Measurements from ENCODE around the gene ZNF175. TPM values are rescaled to one million over a fixed set of nuclear protein-coding genes. Genes with fewer than 3 reads are reported as not detected.
A peak's percentile ranks its signal among the peaks of the same experiment; 100 is the strongest.

The ZNF175 gene
- total and polyA plus RNA-seq, 11 donors: 2.5 to 13.7 (median 6.4) TPM

DNA sequence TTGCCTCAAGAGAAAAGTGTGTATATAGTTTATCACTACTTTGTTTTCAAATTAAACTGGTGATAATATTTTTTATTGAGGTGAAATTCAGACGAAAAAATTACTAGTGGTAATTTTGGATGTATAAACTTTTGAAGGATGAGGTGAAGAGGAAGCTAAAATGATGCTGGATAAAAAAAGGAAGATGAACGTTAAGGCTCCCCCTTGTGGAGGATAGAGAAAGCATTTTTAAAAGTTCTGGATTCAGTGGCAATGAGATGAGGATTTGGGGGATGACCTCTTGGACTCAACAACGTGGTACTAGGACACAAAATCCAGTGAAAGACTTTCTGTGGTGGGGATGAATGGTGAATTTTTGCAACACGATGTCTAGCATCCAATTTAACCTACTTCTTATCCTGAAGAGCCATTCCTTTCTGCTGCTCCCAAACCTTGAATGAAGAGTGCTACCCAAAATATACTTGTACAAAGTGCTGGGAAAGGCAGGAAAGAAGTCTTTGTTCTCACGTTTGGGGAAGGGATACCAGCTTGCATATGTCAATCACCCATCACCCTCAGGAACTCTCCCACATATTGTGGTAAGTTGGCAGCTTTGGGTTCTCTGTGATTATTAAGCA lies 66.4 kb downstream of the ZNF175 start:
- Histone ChIP-seq H3K4me3 (no peak overlapping the region), H3K36me3 (no peaks in the 10 kb centered on the region), H3K27ac (no peak overlapping the region), H3K27me3 (peaks cover 0 to 7% (median 0%) of the 10 kb centered on the region in 9 donors), H3K9me3 (peaks cover 0 to 8% (median 0%) of the 10 kb centered on the region in 12 donors), H3K4me1 (peaks cover 0 to 10% (median 0%) of the 10 kb centered on the region in 12 donors)
- 14 to 17% (median 15%) methylated on average over 5 of the region's 5 CpGs; no CpG with 5 or more reads in 1 of the 4 donors for WGBS, 4 donors
- no peak for ATAC-seq
- DNase-seq: no peak
- intact Hi-C loops (cut with DNase I): loop anchor here in 1 of 10 donors (10.0 kb wide), 1 partner anchor 103 kb away; the partner anchor contains the start of gene SIGLEC6
- no peak for TF ChIP-seq POLR2A (IDR thresholded peaks at IDR 0.05)
- TF ChIP-seq, protein P1, sequence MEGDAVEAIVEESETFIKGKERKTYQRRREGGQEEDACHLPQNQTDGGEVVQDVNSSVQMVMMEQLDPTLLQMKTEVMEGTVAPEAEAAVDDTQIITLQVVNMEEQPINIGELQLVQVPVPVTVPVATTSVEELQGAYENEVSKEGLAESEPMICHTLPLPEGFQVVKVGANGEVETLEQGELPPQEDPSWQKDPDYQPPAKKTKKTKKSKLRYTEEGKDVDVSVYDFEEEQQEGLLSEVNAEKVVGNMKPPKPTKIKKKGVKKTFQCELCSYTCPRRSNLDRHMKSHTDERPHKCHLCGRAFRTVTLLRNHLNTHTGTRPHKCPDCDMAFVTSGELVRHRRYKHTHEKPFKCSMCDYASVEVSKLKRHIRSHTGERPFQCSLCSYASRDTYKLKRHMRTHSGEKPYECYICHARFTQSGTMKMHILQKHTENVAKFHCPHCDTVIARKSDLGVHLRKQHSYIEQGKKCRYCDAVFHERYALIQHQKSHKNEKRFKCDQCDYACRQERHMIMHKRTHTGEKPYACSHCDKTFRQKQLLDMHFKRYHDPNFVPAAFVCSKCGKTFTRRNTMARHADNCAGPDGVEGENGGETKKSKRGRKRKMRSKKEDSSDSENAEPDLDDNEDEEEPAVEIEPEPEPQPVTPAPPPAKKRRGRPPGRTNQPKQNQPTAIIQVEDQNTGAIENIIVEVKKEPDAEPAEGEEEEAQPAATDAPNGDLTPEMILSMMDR (IDR thresholded peaks at IDR 0.05): peak in 9 of 12 donors; percentile 17 to 56 (median 27)

DNA sequence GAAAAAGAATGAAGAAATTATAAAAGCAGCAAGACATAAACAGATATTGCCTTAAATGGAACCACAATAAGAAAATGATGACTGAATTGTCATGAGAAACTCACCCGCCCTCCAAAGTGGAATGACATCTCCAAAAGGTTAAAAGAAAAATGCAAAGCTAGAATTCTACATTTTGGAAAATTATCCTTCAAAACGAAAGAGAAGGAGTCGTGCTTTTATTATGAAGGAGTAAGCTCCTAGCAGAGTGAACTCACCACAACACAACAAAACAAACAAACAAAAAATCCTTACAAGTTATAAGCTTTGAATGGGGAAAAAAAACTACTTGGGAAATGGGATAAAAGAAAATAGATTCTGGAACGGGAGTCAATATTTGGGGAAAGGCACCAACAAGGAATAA lies 68.8 kb downstream of the ZNF175 start:
- peaks cover 0 to 10% (median 0%) of the 10 kb centered on the region in 12 donors for H3K4me1 ChIP-seq
- intact Hi-C loops (cut with DNase I): loop anchor here in 1 of 10 donors (10.0 kb wide), 1 partner anchor 105 kb away; the partner anchor contains the start of gene SIGLEC6
- H3K36me3 ChIP-seq: peaks cover 0 to 8% (median 0%) of the 10 kb centered on the region in 9 donors
- no peak for TF ChIP-seq POLR2A (IDR thresholded peaks at IDR 0.05)
- TF ChIP-seq, protein P1 (IDR thresholded peaks at IDR 0.05): no peak
- DNase-seq (no peak), ATAC-seq (no peak)
- H3K27me3 ChIP-seq: peaks cover 0 to 7% (median 0%) of the 10 kb centered on the region in 9 donors
- H3K9me3 ChIP-seq: peaks cover 0 to 8% (median 0%) of the 10 kb centered on the region in 12 donors
- H3K4me3 ChIP-seq: no peak overlapping the region
- no peak overlapping the region for H3K27ac ChIP-seq
- WGBS, 4 donors: 67 to 71% (median 68%) methylated on average over 4 of the region's 4 CpGs; no CpG with 5 or more reads in 1 of the 4 donors

DNA sequence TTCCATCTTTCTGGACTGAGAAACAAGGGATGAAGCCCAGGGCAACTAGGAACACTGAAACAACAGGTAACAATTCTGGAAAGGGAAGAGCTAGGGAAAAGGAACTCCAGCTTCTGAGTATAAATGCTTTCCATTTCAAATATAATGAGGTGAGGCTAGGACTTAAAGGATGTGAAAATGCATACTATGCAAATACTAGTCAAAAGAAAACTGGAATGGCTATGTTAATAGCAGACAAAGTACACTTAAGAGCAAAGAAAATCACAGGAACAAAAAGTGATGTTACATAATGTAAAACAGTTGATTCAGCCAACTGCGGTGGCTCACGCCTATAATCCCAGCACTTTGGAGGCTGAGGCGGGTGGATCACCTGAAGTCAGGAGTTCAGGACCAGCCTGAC lies 69.3 kb downstream of the ZNF175 start:
- Histone ChIP-seq H3K4me3 (no peak overlapping the region), H3K36me3 (peaks cover 0 to 8% (median 0%) of the 10 kb centered on the region in 9 donors), H3K4me1 (peaks cover 0 to 10% (median 0%) of the 10 kb centered on the region in 12 donors), H3K27me3 (peaks cover 0 to 7% (median 0%) of the 10 kb centered on the region in 9 donors), H3K9me3 (peaks cover 0 to 8% (median 0%) of the 10 kb centered on the region in 12 donors), H3K27ac (no peak overlapping the region)
- 84 to 94% (median 87%) methylated on average over 3 of the region's 3 CpGs; no CpG with 5 or more reads in 1 of the 4 donors for WGBS, 4 donors
- DNase-seq (no peak), ATAC-seq (no peak)
- TF ChIP-seq, protein P1 (IDR thresholded peaks at IDR 0.05): no peak
- no peak for TF ChIP-seq POLR2A (IDR thresholded peaks at IDR 0.05)
- intact Hi-C loops (cut with DNase I): no loop called here

DNA sequence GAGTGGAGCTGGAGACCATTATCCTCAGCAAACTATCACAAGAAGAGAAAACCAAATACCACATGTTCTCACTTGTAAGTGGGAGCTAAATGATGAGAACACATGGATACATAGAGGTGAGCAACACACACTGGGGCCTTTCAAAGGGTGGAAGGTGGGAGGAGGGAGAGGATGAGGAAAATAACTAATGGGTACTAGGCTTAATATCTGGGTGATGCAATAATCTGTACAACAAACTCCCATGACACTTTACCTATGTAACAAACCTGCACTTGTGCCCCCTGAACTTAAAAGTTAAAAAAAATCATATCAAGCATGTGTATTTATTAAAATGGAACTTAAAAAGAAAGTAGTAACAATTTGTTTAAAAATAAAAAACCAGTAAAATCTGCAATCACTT lies 70.6 kb downstream of the ZNF175 start:
- H3K4me1 ChIP-seq: peaks cover 0 to 10% (median 0%) of the 10 kb centered on the region in 12 donors
- peaks cover 0 to 8% (median 0%) of the 10 kb centered on the region in 12 donors for H3K9me3 ChIP-seq
- DNase-seq: no peak
- H3K36me3 ChIP-seq: peaks cover 0 to 8% (median 0%) of the 10 kb centered on the region in 9 donors
- no peak overlapping the region for H3K4me3 ChIP-seq
- intact Hi-C loops (cut with DNase I): no loop called here
- H3K27ac ChIP-seq: no peak overlapping the region
- no peak for TF ChIP-seq POLR2A (IDR thresholded peaks at IDR 0.05)
- TF ChIP-seq, protein P1 (IDR thresholded peaks at IDR 0.05): no peak
- ATAC-seq: no peak
- H3K27me3 ChIP-seq: peaks cover 0 to 7% (median 0%) of the 10 kb centered on the region in 9 donors

Measured in heart left ventricle (tissue), 16 donors.